ENCODE results near the gene NEGR1.

DNA sequence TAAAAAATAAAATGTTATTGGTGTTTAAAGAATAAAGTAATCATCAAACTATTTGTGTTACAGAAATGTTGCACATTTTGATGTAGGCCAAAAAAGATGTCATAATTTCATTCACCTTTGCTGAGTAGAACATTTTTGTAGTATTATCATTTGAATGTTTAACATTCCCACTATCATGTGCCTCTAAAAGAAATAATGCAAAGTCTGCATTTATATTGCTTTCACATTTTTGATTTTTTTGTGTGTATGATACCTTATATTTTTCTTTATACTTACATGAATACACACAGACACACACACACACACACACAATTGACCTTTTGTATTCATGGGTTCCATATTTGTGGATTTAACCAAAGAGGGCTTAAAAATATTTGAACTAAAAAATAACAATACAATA is 657.3 kb downstream of the NEGR1 start:
- TF ChIP-seq POLR2A (IDR thresholded peaks at IDR 0.05), result no peak
- TF ChIP-seq, protein P1, sequence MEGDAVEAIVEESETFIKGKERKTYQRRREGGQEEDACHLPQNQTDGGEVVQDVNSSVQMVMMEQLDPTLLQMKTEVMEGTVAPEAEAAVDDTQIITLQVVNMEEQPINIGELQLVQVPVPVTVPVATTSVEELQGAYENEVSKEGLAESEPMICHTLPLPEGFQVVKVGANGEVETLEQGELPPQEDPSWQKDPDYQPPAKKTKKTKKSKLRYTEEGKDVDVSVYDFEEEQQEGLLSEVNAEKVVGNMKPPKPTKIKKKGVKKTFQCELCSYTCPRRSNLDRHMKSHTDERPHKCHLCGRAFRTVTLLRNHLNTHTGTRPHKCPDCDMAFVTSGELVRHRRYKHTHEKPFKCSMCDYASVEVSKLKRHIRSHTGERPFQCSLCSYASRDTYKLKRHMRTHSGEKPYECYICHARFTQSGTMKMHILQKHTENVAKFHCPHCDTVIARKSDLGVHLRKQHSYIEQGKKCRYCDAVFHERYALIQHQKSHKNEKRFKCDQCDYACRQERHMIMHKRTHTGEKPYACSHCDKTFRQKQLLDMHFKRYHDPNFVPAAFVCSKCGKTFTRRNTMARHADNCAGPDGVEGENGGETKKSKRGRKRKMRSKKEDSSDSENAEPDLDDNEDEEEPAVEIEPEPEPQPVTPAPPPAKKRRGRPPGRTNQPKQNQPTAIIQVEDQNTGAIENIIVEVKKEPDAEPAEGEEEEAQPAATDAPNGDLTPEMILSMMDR (IDR thresholded peaks at IDR 0.05), result no peak

All from thyroid gland (tissue), 4 donors.